HepG2 (cell line): Measurements from ENCODE around the gene TNS1. TPM values are rescaled to one million over a fixed set of nuclear protein-coding genes. Genes with fewer than 3 reads are reported as not detected.

Experiments used
- KLF15 ChIP-seq: sonication (generic); formaldehyde crosslinking; IDR thresholded peaks from 2 replicates; pipeline ENCODE4 v1.8.1; 2023; ENCODE audit warnings: borderline replicate concordance, mild to moderate bottlenecking, inconsistent platforms, missing genetic modification reagents, mixed read lengths
- NRL ChIP-seq: sonication (generic); formaldehyde crosslinking; IDR thresholded peaks from 2 replicates; pipeline ENCODE4 v1.5.0; 2020; ENCODE audit warnings: missing genetic modification reagents, mild to moderate bottlenecking, moderate library complexity, borderline replicate concordance
- ZNF292 ChIP-seq: sonication (generic); formaldehyde crosslinking; IDR thresholded peaks from 2 replicates; pipeline ENCODE4 v1.8.1; 2022; ENCODE audit warnings: mild to moderate bottlenecking, low read depth, missing genetic modification reagents, borderline replicate concordance
- ZNF335 ChIP-seq: sonication (generic); formaldehyde crosslinking; IDR thresholded peaks from 2 replicates; pipeline ENCODE4 v1.4.0; 2020; ENCODE audit warnings: missing genetic modification reagents
- ZNF350 ChIP-seq: sonication (generic); formaldehyde crosslinking; IDR thresholded peaks from 2 replicates; pipeline ENCODE4 v1.4.0; 2020; ENCODE audit warnings: mild to moderate bottlenecking, low read depth, missing genetic modification reagents, borderline replicate concordance
- ZNF547 ChIP-seq: sonication (generic); formaldehyde crosslinking; IDR thresholded peaks from 2 replicates; pipeline ENCODE4 v1.5.1; 2020; ENCODE audit warnings: mild to moderate bottlenecking, missing genetic modification reagents
- polyA plus RNA-seq, 8 experiments: library from polyadenylated mRNA; depleted of rRNA in 3 of 8; stranded (reverse) in 7 of 8; unstranded in 1 of 8; fragments of >200 nt; fragmentation: Illumina TruSeq in 4 of 8; extraction: Trizol in 4 of 8; gene quantifications; 2 replicates each; pipeline versions ENCODE4 v1.2.1 to v1.2.3, GENCODE V29; 2011 to 2016; ENCODE audit warnings: low read depth in 4 of 8, missing spikeins in 1 of 8, mixed read lengths in 1 of 8; ENCODE audit not compliant: insufficient read depth in 1 of 8
- total RNA-seq, 5 experiments: library from RNA; depleted of rRNA; stranded (reverse); fragments of >200 nt; fragmentation: Illumina TruSeq; extraction: Trizol; gene quantifications; 2 replicates each; pipeline ENCODE4 v1.2.3, GENCODE V29; 2016; ENCODE audit warnings: low read depth in 1 of 5
- TF ChIP-seq, protein P1 (sequence below): sonication (generic); formaldehyde crosslinking; IDR thresholded peaks from 2 replicates; pipeline ENCODE4 v1.4.0; 2020; ENCODE audit warnings: missing genetic modification reagents, borderline replicate concordance
- TF ChIP-seq, protein P2 (sequence below): sonication (generic); formaldehyde crosslinking; IDR thresholded peaks from 2 replicates; pipeline ENCODE4 v1.4.0; 2020; ENCODE audit warnings: mild to moderate bottlenecking, missing genetic modification reagents
- TF ChIP-seq, protein P3 (sequence below): IDR thresholded peaks from 2 replicates; pipeline ENCODE4 v1.6.1; 2016; ENCODE audit warnings: low read depth
- TF ChIP-seq, protein P4 (sequence below): sonication (generic); formaldehyde crosslinking; IDR thresholded peaks from 2 replicates; pipeline ENCODE4 v1.8.0; 2022; ENCODE audit warnings: missing genetic modification reagents, mild to moderate bottlenecking, inconsistent platforms, borderline replicate concordance
- TF ChIP-seq, protein P5 (sequence below): sonication (generic); formaldehyde crosslinking; IDR thresholded peaks from 2 replicates; pipeline ENCODE4 v1.5.0; 2020; ENCODE audit warnings: missing genetic modification reagents, mild to moderate bottlenecking, borderline replicate concordance

TNS1 gene
- total and polyA plus RNA-seq, 2 of the 13 experiments (the other 11 are each of a cell fraction or from before 2014, with no cell fraction given): 1.9 to 118 TPM

DNA sequence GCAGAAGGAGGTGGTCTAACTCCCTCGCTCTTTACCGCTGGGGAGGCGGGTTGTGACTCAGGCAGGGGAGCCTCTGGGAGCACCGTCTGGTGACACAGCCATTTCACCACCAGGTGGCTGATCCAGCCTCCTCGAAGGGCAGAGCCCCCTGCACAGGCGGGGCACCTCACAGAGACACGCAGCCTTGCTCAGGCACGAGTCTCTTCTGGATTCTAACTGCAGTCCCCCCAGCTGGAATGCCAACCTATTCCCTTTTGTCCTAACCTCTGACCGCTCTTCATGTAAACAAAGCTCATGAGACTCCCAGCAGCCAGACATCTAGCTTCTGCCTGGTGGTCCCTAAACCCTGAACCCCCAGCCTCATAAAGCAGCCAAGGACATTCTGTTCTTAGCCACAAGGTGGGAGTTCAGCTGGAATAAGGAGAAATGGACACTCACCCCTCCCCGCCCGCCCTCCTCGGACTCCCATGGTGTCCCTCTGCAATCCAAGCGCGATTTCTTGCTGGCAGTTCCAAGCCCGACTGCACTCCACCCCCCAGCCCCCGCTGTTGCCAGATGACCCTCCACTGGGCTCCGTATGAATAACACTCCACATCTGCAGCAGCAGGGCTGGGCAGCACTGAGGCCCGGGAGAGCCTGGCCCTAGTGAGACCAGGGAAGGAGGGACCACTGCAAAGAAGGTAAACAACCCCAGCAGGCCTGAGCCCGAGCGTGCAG is 84.3 kb downstream of the TNS1 start (continued):
- TF ChIP-seq, protein P1, sequence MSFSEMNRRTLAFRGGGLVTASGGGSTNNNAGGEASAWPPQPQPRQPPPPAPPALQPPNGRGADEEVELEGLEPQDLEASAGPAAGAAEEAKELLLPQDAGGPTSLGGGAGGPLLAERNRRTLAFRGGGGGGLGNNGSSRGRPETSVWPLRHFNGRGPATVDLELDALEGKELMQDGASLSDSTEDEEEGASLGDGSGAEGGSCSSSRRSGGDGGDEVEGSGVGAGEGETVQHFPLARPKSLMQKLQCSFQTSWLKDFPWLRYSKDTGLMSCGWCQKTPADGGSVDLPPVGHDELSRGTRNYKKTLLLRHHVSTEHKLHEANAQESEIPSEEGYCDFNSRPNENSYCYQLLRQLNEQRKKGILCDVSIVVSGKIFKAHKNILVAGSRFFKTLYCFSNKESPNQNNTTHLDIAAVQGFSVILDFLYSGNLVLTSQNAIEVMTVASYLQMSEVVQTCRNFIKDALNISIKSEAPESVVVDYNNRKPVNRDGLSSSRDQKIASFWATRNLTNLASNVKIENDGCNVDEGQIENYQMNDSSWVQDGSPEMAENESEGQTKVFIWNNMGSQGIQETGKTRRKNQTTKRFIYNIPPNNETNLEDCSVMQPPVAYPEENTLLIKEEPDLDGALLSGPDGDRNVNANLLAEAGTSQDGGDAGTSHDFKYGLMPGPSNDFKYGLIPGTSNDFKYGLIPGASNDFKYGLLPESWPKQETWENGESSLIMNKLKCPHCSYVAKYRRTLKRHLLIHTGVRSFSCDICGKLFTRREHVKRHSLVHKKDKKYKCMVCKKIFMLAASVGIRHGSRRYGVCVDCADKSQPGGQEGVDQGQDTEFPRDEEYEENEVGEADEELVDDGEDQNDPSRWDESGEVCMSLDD (CRISPR knock-in tag): no peak
- TF ChIP-seq NRL (CRISPR knock-in tag): 0 out of 2 replicates have a peak, but pooled peaks have one; percentile 26
- TF ChIP-seq, protein P2, sequence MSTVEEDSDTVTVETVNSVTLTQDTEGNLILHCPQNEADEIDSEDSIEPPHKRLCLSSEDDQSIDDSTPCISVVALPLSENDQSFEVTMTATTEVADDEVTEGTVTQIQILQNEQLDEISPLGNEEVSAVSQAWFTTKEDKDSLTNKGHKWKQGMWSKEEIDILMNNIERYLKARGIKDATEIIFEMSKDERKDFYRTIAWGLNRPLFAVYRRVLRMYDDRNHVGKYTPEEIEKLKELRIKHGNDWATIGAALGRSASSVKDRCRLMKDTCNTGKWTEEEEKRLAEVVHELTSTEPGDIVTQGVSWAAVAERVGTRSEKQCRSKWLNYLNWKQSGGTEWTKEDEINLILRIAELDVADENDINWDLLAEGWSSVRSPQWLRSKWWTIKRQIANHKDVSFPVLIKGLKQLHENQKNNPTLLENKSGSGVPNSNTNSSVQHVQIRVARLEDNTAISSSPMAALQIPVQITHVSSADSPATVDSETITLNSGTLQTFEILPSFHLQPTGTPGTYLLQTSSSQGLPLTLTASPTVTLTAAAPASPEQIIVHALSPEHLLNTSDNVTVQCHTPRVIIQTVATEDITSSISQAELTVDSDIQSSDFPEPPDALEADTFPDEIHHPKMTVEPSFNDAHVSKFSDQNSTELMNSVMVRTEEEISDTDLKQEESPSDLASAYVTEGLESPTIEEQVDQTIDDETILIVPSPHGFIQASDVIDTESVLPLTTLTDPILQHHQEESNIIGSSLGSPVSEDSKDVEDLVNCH (CRISPR knock-in tag): no peak
- TF ChIP-seq ZNF335: no peak
- no peak for TF ChIP-seq ZNF350 (CRISPR knock-in tag)
- TF ChIP-seq, protein P3, sequence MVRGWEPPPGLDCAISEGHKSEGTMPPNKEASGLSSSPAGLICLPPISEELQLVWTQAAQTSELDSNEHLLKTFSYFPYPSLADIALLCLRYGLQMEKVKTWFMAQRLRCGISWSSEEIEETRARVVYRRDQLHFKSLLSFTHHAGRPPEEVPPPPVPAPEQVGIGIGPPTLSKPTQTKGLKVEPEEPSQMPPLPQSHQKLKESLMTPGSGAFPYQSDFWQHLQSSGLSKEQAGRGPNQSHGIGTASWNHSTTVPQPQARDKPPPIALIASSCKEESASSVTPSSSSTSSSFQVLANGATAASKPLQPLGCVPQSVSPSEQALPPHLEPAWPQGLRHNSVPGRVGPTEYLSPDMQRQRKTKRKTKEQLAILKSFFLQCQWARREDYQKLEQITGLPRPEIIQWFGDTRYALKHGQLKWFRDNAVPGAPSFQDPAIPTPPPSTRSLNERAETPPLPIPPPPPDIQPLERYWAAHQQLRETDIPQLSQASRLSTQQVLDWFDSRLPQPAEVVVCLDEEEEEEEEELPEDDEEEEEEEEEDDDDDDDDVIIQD (CRISPR knock-in tag): no peak
- TF ChIP-seq KLF15 (CRISPR knock-in tag): no peak
- no peak for TF ChIP-seq ZNF292 (CRISPR knock-in tag)
- TF ChIP-seq, protein P4, sequence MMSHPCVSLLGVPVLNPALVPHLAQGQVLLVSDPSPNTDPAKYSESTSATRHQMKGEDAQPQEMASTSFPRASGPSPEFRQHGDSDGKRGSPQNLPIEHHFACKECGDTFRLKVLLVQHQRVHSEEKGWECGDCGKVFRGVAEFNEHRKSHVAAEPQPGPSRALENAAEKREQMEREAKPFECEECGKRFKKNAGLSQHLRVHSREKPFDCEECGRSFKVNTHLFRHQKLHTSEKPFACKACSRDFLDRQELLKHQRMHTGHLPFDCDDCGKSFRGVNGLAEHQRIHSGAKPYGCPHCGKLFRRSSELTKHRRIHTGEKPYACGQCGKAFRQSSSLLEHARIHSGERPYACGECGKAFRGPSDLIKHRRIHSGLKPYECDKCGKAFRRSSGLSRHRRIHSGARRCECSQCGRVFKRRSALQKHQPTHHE (CRISPR knock-in tag): no peak
- TF ChIP-seq, protein P5, sequence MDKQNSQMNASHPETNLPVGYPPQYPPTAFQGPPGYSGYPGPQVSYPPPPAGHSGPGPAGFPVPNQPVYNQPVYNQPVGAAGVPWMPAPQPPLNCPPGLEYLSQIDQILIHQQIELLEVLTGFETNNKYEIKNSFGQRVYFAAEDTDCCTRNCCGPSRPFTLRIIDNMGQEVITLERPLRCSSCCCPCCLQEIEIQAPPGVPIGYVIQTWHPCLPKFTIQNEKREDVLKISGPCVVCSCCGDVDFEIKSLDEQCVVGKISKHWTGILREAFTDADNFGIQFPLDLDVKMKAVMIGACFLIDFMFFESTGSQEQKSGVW (CRISPR knock-in tag): no peak
- TF ChIP-seq ZNF547 (CRISPR knock-in tag): no peak
